GM12891 (cell line): ENCODE measurements around the gene SRGAP2B.
"Not testable (repeated sequence)": the region's sequence is repeated elsewhere in the genome, so short reads cannot be mapped to it uniquely, and the experiment has no call there.

Experiments
- POLR2A ChIP-seq: IDR thresholded peaks from 2 replicates; pipeline ENCODE4 v1.6.1; 2011; ENCODE audit warnings: low read depth, low read length, control low read depth
- POLR2AphosphoS5 ChIP-seq: IDR thresholded peaks from 2 replicates; pipeline ENCODE4 v1.6.1; 2011; ENCODE audit warnings: low read depth, low read length, control low read depth
- TAF1 ChIP-seq: IDR thresholded peaks from 2 replicates; pipeline ENCODE4 v1.6.1; 2011; ENCODE audit warnings: low read depth, low read length, control low read depth

GRCh38 chr1:144893062-144893461 is 202.1 kb downstream of the SRGAP2B start:
- TF ChIP-seq POLR2A, POLR2AphosphoS5, TAF1: not testable (repeated sequence)
